Measurements from ENCODE around the gene LMO1.

GRCh38 chr11:8249482-8249881 lies 14.2 kb downstream of the LMO1 start:
- no peak for TF ChIP-seq SUZ12 (IDR thresholded peaks at IDR 0.05)
- no peak for TF ChIP-seq NFRKB (IDR thresholded peaks at IDR 0.05)
- TF ChIP-seq BHLHE40 (IDR thresholded peaks at IDR 0.05; ENCODE audit: borderline replicate concordance): no peak
